Stomach (tissue), 9 donors: ENCODE measurements around the gene RBMS1. TPM values are rescaled to one million over a fixed set of nuclear protein-coding genes. Genes with fewer than 3 reads are reported as not detected.
A peak's percentile ranks its signal among the peaks of the same experiment; 100 is the strongest.

Source experiments
- DNase-seq, 2 donors: peaks; one replicate each; pipeline versions ENCODE4 v3.0.0 to v3.0.0-alpha.2; 2013 to 2019
- H3K27ac ChIP-seq, 5 donors: fragments of 200-600 bp in 4 of 5; sonication (generic) in 4 of 5; one replicate each; pipeline ENCODE4 v1.5.1; 2013 to 2019; ENCODE audit warnings: mild to moderate bottlenecking in 1 of 5, moderate library complexity in 1 of 5
- H3K27me3 ChIP-seq, 3 donors: fragments of 200-600 bp; sonication (generic); one replicate each; pipeline ENCODE4 v1.5.1; 2017 to 2019; ENCODE audit warnings: mixed run types in 1 of 3
- H3K36me3 ChIP-seq, 4 donors: fragments of 200-600 bp; sonication (generic); 1 replicate in 3 of 4; 2 replicates in 1 of 4; pipeline ENCODE4 v1.5.1; 2016 to 2019
- H3K4me1 ChIP-seq, 4 donors: fragments of 200-600 bp; sonication (generic); one replicate each; pipeline ENCODE4 v1.5.1; 2016 to 2019
- H3K4me3 ChIP-seq, 4 donors: fragments of 200-600 bp; sonication (generic) in 3 of 4; one replicate each; pipeline ENCODE4 v1.5.1; 2016 to 2019; ENCODE audit warnings: mild to moderate bottlenecking in 1 of 4
- H3K9me3 ChIP-seq, 4 donors: fragments of 200-600 bp; sonication (generic); one replicate each; pipeline ENCODE4 v1.5.1; 2016 to 2019
- CTCF ChIP-seq, 7 experiments: fragments of 450-650 bp in 4 of 7; fragments of 200-600 bp in 3 of 7; sonication (generic) in 3 of 7; IDR thresholded peaks; one replicate each; pipeline ENCODE4 v1.5.1; 2016 to 2019; ENCODE audit warnings: antibody characterized with exemption in 7 of 7, control low read depth in 2 of 7, mild to moderate bottlenecking in 1 of 7
- EP300 ChIP-seq: sonication (generic); formaldehyde crosslinking; IDR thresholded peaks from one replicate; pipeline ENCODE4 v1.6.1; 2017; ENCODE audit warnings: antibody characterized with exemption
- POLR2A ChIP-seq, 4 donors: fragments of 450-650 bp; IDR thresholded peaks; one replicate each; pipeline ENCODE4 v1.6.1; 2016; ENCODE audit warnings: antibody characterized with exemption in 4 of 4, control low read depth in 2 of 4, mild to moderate bottlenecking in 1 of 4, moderate library complexity in 1 of 4
- POLR2AphosphoS5 ChIP-seq, 3 donors: sonication (generic); formaldehyde crosslinking; IDR thresholded peaks; one replicate each; pipeline ENCODE4 v1.6.1; 2016; ENCODE audit warnings: antibody characterized with exemption in 3 of 3
- WGBS, 5 donors: extraction: QIAGEN DNeasy Blood & Tissue Kit in 3 of 5; methylation state at CpG; one replicate each; pipeline versions ENCODE4 v1.1.5 to v1.1.7; 2013 to 2018; 5-methylcytosine and 5-hydroxymethylcytosine counted together
- intact Hi-C: fragments of 100-400 bp; cut with DNase I; formaldehyde crosslinking; loops from one replicate; pipeline ENCODE4 v1.15.1; 2023; ENCODE audit warnings: low total_unique reads
- polyA plus RNA-seq, 3 donors: library from polyadenylated mRNA; stranded (reverse); fragments of 200-250 nt; gene quantifications; one replicate each; pipeline ENCODE4 v1.2.3, GENCODE V29; 2013
- total RNA-seq, 5 donors: library from RNA; depleted of rRNA; stranded (reverse); fragments of >200 nt; gene quantifications; one replicate each; pipeline versions ENCODE4 v1.1.0 to v1.2.3, GENCODE V29; 2014 to 2016
- donor health status: healthy with polysubstance abuse.
- donor health status: Bipolar disorder and iron deficiency.
- donor health status: healthy.

The RBMS1 gene
- total and polyA plus RNA-seq, 8 donors = 4.3 to 134 (median 27.8) TPM

GRCh38 chr2:160275656-160276055 lies 218.0 kb downstream of the RBMS1 start:
- no peaks in the 10 kb centered on the region for H3K9me3 ChIP-seq
- intact Hi-C loops = no loop called here
- WGBS, 5 donors = 31 to 60% (median 40%) methylated on average over 3 of the region's 3 CpGs
- H3K27ac ChIP-seq = no peak overlapping the region
- H3K4me1 ChIP-seq = peaks cover 0 to 39% (median 17%) of the 10 kb centered on the region in 4 donors
- peaks cover 18 to 73% (median 52%) of the 10 kb centered on the region in 4 donors for H3K36me3 ChIP-seq
- peak in 1 of 2 donors; percentile 56 for DNase-seq
- no peak for TF ChIP-seq EP300
- TF ChIP-seq CTCF (IDR thresholded peaks at IDR 0.05) = no peak
- TF ChIP-seq POLR2AphosphoS5 (IDR thresholded peaks at IDR 0.05) = no peak
- no peak for TF ChIP-seq POLR2A (IDR thresholded peaks at IDR 0.05)
- H3K27me3 ChIP-seq = no peaks in the 10 kb centered on the region
- H3K4me3 ChIP-seq = no peak overlapping the region

- TF ChIP-seq CTCF (IDR thresholded peaks at IDR 0.05) = no peak
- no peak for TF ChIP-seq EP300
- TF ChIP-seq POLR2AphosphoS5 (IDR thresholded peaks at IDR 0.05) = no peak
- peak overlapping the region in 3 of 4 donors; percentile 42 to 50 (median 49) for H3K4me3 ChIP-seq
- 56 to 71% (median 58%) methylated on average over 21 of the region's 21 CpGs for WGBS, 5 donors
- no peaks in the 10 kb centered on the region for H3K27me3 ChIP-seq
- H3K9me3 ChIP-seq = no peaks in the 10 kb centered on the region
- intact Hi-C loops = no loop called here
- H3K36me3 ChIP-seq = peaks cover 0 to 45% (median 30%) of the 10 kb centered on the region in 4 donors
- DNase-seq = peak in 1 of 2 donors; percentile 57
- H3K4me1 ChIP-seq = peaks cover 7 to 36% (median 25%) of the 10 kb centered on the region in 4 donors
- peak overlapping the region; percentile 69 to 94 (median 89) for H3K27ac ChIP-seq
These were observed 222.2 kb downstream of the RBMS1 start for GRCh38 chr2:160271171-160272086.

- intact Hi-C loops = no loop called here
- Histone ChIP-seq H3K4me3 (peak overlapping the region; percentile 42 to 50 (median 48)), H3K4me1 (peaks cover 7 to 32% (median 25%) of the 10 kb centered on the region in 4 donors), H3K9me3 (no peaks in the 10 kb centered on the region), H3K36me3 (peaks cover 0 to 37% (median 23%) of the 10 kb centered on the region in 4 donors), H3K27me3 (no peaks in the 10 kb centered on the region), H3K27ac (peak overlapping the region; percentile 69 to 94 (median 89))
- 35 to 44% (median 40%) methylated on average over 15 of the region's 15 CpGs for WGBS, 5 donors
- peak; percentile 31 to 84 for DNase-seq
- no peak for TF ChIP-seq CTCF (IDR thresholded peaks at IDR 0.05)
- TF ChIP-seq POLR2AphosphoS5 (IDR thresholded peaks at IDR 0.05) = no peak
- no peak for TF ChIP-seq EP300
- no peak for TF ChIP-seq POLR2A (IDR thresholded peaks at IDR 0.05)
These were observed 223.0 kb downstream of the RBMS1 start for GRCh38 chr2:160270571-160271113.

GRCh38 chr2:160269803-160270570 lies 223.6 kb downstream of the RBMS1 start:
- TF ChIP-seq EP300 (peak; percentile 15), POLR2AphosphoS5 (IDR thresholded peaks at IDR 0.05) (peak; percentile 45 to 84 (median 72)), POLR2A (IDR thresholded peaks at IDR 0.05) (no peak), CTCF (IDR thresholded peaks at IDR 0.05) (peak in 5 of 7 experiments; percentile 46 to 79 (median 75))
- H3K4me3 ChIP-seq = peak overlapping the region; percentile 42 to 50 (median 48)
- H3K27ac ChIP-seq = peak overlapping the region; percentile 69 to 94 (median 89)
- 0 to 3% (median 2%) methylated on average over 41 to 53 of the region's 53 CpGs for WGBS, 5 donors
- peak; percentile 79 to 96 for DNase-seq
- peaks cover 7 to 29% (median 25%) of the 10 kb centered on the region in 4 donors for H3K4me1 ChIP-seq
- intact Hi-C loops = no loop called here
- no peaks in the 10 kb centered on the region for H3K27me3 ChIP-seq
- H3K9me3 ChIP-seq = no peaks in the 10 kb centered on the region
- peaks cover 0 to 31% (median 18%) of the 10 kb centered on the region in 4 donors for H3K36me3 ChIP-seq
